Superior temporal gyrus (tissue), 1 donor: Measurements from ENCODE around the gene GAGE12F.
"Not testable (repeated sequence)": the region's sequence is repeated elsewhere in the genome, so short reads cannot be mapped to it uniquely, and the experiment has no call there.

ENCODE experiments used
- DNase-seq: peaks from one replicate; pipeline ENCODE4 v3.0.0-alpha.2; 2016; ENCODE audit errors: extremely low spot score

Gene GAGE12F

DNA sequence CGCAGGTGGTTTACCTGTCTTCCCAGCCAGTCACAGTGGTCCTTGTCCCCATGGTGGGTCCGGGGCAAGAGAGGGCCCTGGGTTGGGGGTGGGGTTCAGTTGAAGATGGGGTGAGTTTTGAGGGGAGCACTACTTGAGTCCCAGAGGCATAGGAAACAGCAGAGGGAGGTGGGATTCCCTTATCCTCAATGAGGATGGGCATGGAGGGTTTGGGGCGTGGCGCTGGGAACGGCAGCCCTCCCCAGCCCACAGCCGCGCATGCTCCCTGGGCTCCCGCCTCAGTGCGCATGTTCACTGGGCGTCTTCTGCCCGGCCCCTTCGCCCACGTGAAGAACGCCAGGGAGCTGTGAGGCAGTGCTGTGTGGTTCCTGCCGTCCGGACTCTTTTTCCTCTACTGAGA is at the start of gene GAGE12F:
GAGE12F (plus strand) TSS at position 301 of the 400 bp plus-strand sequence. CDS start 1,155 bp downstream, outside the sequence.
- DNase-seq = not testable (repeated sequence)

DNA sequence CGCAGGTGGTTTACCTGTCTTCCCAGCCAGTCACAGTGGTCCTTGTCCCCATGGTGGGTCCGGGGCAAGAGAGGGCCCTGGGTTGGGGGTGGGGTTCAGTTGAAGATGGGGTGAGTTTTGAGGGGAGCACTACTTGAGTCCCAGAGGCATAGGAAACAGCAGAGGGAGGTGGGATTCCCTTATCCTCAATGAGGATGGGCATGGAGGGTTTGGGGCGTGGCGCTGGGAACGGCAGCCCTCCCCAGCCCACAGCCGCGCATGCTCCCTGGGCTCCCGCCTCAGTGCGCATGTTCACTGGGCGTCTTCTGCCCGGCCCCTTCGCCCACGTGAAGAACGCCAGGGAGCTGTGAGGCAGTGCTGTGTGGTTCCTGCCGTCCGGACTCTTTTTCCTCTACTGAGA is 28.8 kb upstream of the GAGE12F start, which contains the start of gene GAGE12C:
GAGE12C (plus strand) TSS at position 301 of the 400 bp plus-strand sequence. CDS start 1,155 bp downstream, outside the sequence.
- DNase-seq = not testable (repeated sequence)

DNA sequence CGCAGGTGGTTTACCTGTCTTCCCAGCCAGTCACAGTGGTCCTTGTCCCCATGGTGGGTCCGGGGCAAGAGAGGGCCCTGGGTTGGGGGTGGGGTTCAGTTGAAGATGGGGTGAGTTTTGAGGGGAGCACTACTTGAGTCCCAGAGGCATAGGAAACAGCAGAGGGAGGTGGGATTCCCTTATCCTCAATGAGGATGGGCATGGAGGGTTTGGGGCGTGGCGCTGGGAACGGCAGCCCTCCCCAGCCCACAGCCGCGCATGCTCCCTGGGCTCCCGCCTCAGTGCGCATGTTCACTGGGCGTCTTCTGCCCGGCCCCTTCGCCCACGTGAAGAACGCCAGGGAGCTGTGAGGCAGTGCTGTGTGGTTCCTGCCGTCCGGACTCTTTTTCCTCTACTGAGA is 19.2 kb upstream of the GAGE12F start, which contains the start of gene GAGE12D:
GAGE12D (plus strand) TSS at position 301 of the 400 bp plus-strand sequence. CDS start 1,155 bp downstream, outside the sequence.
- DNase-seq = not testable (repeated sequence)

- not testable (repeated sequence) for DNase-seq
Measured at GRCh38 chrX:49550989-49551388, 9.7 kb upstream of the GAGE12F start, which contains the start of gene GAGE12E. TSS of gene GAGE12E (plus strand) at chrX:49551289. CDS start at chrX:49552444, 1,155 bp downstream.

DNA sequence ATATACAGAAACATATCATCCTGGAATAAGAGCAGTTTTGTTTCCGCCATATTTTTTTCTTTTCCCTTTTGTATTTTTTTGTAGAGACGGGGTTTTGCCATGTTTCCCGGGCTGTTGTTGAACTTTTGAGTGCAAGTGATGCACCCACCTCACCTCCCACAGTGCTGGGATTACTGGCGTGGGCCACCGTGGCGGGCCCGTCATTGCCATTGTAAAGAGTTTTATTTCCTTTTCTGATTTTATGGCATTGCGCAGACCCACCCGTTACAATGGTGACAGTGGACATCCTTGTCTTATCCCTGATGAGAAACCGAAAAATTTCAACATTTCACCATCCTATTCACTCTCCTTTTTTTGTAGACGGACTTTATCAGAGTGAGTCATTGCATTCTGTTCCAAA is 8.1 kb downstream of the GAGE12F start:
- DNase-seq = not testable (repeated sequence)

DNA sequence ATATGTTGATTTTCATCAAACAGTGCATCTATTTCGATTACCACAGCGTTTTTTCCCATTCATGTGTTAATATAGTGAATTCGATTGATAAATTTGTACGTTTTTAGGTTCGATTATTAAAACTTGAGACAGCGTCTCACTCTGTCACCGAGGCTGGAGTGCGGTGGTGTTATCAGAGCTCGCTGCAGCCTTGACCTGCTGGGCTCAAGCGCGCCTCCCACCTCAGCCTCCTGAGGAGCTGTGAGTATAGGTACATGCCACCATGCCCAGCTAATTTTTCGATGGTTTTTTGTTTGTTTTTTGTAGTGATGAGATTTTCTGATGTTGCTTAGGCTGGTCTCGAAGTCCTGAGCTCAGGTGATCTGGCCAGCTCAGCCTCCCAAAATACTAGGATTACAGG is 8.5 kb downstream of the GAGE12F start:
- DNase-seq = not testable (repeated sequence)

DNA sequence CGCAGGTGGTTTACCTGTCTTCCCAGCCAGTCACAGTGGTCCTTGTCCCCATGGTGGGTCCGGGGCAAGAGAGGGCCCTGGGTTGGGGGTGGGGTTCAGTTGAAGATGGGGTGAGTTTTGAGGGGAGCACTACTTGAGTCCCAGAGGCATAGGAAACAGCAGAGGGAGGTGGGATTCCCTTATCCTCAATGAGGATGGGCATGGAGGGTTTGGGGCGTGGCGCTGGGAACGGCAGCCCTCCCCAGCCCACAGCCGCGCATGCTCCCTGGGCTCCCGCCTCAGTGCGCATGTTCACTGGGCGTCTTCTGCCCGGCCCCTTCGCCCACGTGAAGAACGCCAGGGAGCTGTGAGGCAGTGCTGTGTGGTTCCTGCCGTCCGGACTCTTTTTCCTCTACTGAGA is 9.5 kb downstream of the GAGE12F start, which contains the start of gene GAGE12G:
GAGE12G (plus strand) TSS at position 301 of the 400 bp plus-strand sequence. CDS start 1,155 bp downstream, outside the sequence.
- DNase-seq = not testable (repeated sequence)

GRCh38 chrX:49579649-49580048 is 19.0 kb downstream of the GAGE12F start, which contains the start of gene GAGE12H:
TSS of gene GAGE12H (plus strand) at chrX:49579949. CDS start at chrX:49581104, 1,155 bp downstream.
- not testable (repeated sequence) for DNase-seq

DNA sequence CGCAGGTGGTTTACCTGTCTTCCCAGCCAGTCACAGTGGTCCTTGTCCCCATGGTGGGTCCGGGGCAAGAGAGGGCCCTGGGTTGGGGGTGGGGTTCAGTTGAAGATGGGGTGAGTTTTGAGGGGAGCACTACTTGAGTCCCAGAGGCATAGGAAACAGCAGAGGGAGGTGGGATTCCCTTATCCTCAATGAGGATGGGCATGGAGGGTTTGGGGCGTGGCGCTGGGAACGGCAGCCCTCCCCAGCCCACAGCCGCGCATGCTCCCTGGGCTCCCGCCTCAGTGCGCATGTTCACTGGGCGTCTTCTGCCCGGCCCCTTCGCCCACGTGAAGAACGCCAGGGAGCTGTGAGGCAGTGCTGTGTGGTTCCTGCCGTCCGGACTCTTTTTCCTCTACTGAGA is 28.6 kb downstream of the GAGE12F start, which contains the start of gene GAGE2A:
GAGE2A (plus strand) TSS at position 301 of the 400 bp plus-strand sequence. CDS start 1,155 bp downstream, outside the sequence.
- not testable (repeated sequence) for DNase-seq

DNA sequence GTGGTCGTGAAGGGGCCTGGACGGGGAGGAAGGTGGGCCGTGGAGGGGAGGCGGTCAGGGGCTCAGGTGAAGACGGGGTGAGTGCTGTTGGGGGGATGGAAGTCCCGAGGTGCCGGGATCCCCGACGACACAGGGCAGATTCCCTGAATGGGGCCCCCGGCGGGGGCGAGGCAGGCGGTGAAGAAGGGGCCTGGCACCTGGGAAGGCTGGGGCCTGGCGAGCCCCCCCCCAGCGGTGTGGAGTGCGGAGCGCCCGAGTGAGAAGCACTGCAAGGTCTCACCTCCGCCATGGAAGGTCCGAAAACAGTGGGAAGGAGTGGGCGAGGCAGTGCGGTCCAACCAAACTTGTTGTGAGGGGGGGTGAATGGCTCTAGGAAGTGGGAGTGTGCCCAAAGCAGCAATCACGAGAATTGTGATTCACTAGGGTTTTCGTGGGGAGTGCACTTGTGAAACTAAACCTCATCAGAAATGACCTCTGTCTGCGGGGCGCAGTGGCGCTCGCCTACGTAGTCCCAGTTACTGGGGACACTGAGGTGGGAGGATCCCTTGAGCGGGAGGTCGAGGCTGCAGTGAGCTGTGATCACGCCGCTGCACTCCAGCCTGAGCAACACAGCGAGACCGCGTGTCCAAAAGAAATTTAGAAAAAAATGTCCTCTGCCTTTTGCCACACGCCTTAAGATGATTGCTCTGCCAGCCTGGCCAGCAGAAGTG is 29.3 kb downstream of the GAGE12F start:
- DNase-seq = not testable (repeated sequence)

DNA sequence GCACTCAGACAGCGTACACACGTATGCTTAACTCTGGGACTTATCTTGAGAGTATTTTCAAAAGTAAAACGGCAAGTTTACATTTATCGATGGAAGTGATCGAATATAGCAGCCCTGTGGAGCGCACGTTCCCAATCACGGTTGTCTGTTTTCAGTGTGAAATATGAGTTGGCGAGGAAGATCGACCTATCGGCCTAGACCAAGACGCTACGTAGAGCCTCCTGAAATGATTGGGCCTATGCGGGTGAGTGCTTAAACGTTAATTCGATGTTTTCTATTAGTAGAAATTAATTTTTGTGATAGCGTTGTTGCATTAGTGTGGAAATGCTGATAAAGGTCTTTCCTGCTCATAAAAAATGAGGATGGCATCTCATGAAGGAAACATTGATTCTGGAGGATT is 29.8 kb downstream of the GAGE12F start:
- DNase-seq = not testable (repeated sequence)

DNA sequence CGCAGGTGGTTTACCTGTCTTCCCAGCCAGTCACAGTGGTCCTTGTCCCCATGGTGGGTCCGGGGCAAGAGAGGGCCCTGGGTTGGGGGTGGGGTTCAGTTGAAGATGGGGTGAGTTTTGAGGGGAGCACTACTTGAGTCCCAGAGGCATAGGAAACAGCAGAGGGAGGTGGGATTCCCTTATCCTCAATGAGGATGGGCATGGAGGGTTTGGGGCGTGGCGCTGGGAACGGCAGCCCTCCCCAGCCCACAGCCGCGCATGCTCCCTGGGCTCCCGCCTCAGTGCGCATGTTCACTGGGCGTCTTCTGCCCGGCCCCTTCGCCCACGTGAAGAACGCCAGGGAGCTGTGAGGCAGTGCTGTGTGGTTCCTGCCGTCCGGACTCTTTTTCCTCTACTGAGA is 38.1 kb downstream of the GAGE12F start, which contains the start of gene GAGE1:
GAGE1 (plus strand) TSS at position 301 of the 400 bp plus-strand sequence. CDS start 1,155 bp downstream, outside the sequence.
- DNase-seq = not testable (repeated sequence)

GRCh38 chrX:49610718-49611310 is 50.2 kb downstream of the GAGE12F start:
- no peak for DNase-seq
